IMR-90 (cell line): ENCODE measurements around the gene NIPA2. TPM values are rescaled to one million over a fixed set of nuclear protein-coding genes. Genes with fewer than 3 reads are reported as not detected.
A peak's percentile ranks its signal among the peaks of the same experiment; 100 is the strongest.

Experiments
- ATAC-seq: fragments of 200-7000 bp; cut with Tn5 transposase; 2 replicates; pipeline ENCODE4 v1.9.1; 2020; ENCODE audit warnings: low read depth, mild to moderate bottlenecking, moderate library complexity
- BruUV-seq: library from RNA; stranded (reverse); fragments of 400-500 nt; replicated peaks from 2 replicates; lab custom pipeline; 2021; lab: Mats Ljungman, UMichigan
- CTCF ChIA-PET: fragments of 300-600 bp; formaldehyde crosslinking; extraction: SDS; loops from one replicate; lab custom pipeline; 2021; ENCODE audit warnings: antibody characterized with exemption; lab: Yijun Ruan, JAX
- POLR2A ChIA-PET: fragments of 300-600 bp; sonication (Branson Sonifier 250); formaldehyde crosslinking; loops from one replicate; lab custom pipeline; 2022; ENCODE audit warnings: antibody characterized with exemption; ENCODE audit not compliant: unreplicated experiment; lab: Charles Lee
- DNase-seq: peaks from one replicate; pipeline ENCODE4 v3.0.0; 2013
- H2AFZ ChIP-seq: replicated peaks from 2 replicates; pipeline ENCODE3; 2013; ENCODE audit warnings: low read length, mild to moderate bottlenecking; ENCODE audit not compliant: poor library complexity
- H2AK5ac ChIP-seq: 2 replicates; pipeline ENCODE4 v1.6.1; 2013; ENCODE audit warnings: low read depth, low read length, inconsistent platforms
- H2AK9ac ChIP-seq: replicated peaks from 2 replicates; pipeline ENCODE3; 2013; ENCODE audit warnings: mild to moderate bottlenecking, low read depth, low read length, moderate library complexity; ENCODE audit not compliant: poor library complexity
- H2BK120ac ChIP-seq: 2 replicates; pipeline ENCODE4 v1.6.1; 2013; ENCODE audit warnings: low read depth, low read length, inconsistent platforms
- H2BK15ac ChIP-seq: 3 replicates; pipeline ENCODE4 v1.6.1; 2013; ENCODE audit warnings: low read depth, low read length, inconsistent platforms
- H2BK20ac ChIP-seq: 2 replicates; pipeline ENCODE4 v1.6.1; 2013; ENCODE audit warnings: low read depth, mild to moderate bottlenecking, inconsistent platforms, low read length, moderate library complexity
- H2BK5ac ChIP-seq: 2 replicates; pipeline ENCODE4 v1.6.1; 2013; ENCODE audit warnings: mild to moderate bottlenecking, low read depth, low read length, inconsistent platforms; ENCODE audit not compliant: poor library complexity, severe bottlenecking
- H3K14ac ChIP-seq: replicated peaks from 2 replicates; pipeline ENCODE4 v1.6.1; 2013; ENCODE audit warnings: low read depth, low read length, inconsistent platforms
- H3K18ac ChIP-seq: 2 replicates; pipeline ENCODE4 v1.6.1; 2013; ENCODE audit warnings: low read depth, low read length, control low read depth
- H3K23ac ChIP-seq: 2 replicates; pipeline ENCODE4 v1.6.1; 2013; ENCODE audit warnings: low read depth, low read length, inconsistent platforms
- H3K27ac ChIP-seq: 2 replicates; pipeline ENCODE4 v1.5.1; 2013; ENCODE audit warnings: mild to moderate bottlenecking, control low read depth, low read length; ENCODE audit not compliant: insufficient read depth
- H3K27me3 ChIP-seq: 2 replicates; pipeline ENCODE4 v1.6.1; 2013; ENCODE audit warnings: low read length; ENCODE audit not compliant: control insufficient read depth, insufficient read depth
- H3K36me3 ChIP-seq: 2 replicates; pipeline ENCODE4 v1.6.1; 2013; ENCODE audit warnings: low read length, mixed read lengths; ENCODE audit not compliant: control insufficient read depth, insufficient read depth
- H3K4ac ChIP-seq: 2 replicates; pipeline ENCODE4 v1.6.1; 2013; ENCODE audit warnings: low read depth, low read length, inconsistent platforms
- H3K4me1 ChIP-seq: 2 replicates; pipeline ENCODE4 v1.6.1; 2013; ENCODE audit warnings: low read length, mixed read lengths; ENCODE audit not compliant: control insufficient read depth, insufficient read depth
- H3K4me2 ChIP-seq: 2 replicates; pipeline ENCODE4 v1.6.1; 2013; ENCODE audit warnings: low read depth, mild to moderate bottlenecking, control low read depth, low read length, moderate library complexity
- H3K4me3 ChIP-seq: 2 replicates; pipeline ENCODE4 v1.5.1; 2013; ENCODE audit warnings: low read depth, mild to moderate bottlenecking, control low read depth, low read length, moderate library complexity; ENCODE audit not compliant: insufficient read depth
- H3K56ac ChIP-seq: 2 replicates; pipeline ENCODE4 v1.6.1; 2013; ENCODE audit warnings: low read length, inconsistent platforms; ENCODE audit not compliant: insufficient read depth; ENCODE audit errors: extremely low read depth
- H3K79me1 ChIP-seq, 2 experiments: 2 replicates each; pipeline ENCODE4 v1.6.1; 2013; ENCODE audit warnings: low read length in 2 of 2, inconsistent platforms in 1 of 2, low read depth in 1 of 2
- H3K9ac ChIP-seq: 2 replicates; pipeline ENCODE4 v1.6.1; 2013; ENCODE audit warnings: low read depth, low read length, control low read depth
- H3K9me1 ChIP-seq: 2 replicates; pipeline ENCODE4 v1.6.1; 2013; ENCODE audit warnings: low read length, inconsistent platforms; ENCODE audit not compliant: insufficient read depth
- H3K9me3 ChIP-seq: 2 replicates; pipeline ENCODE4 v1.6.1; 2013; ENCODE audit warnings: low read length; ENCODE audit not compliant: control insufficient read depth, insufficient read depth
- H4K20me1 ChIP-seq: 2 replicates; pipeline ENCODE4 v1.6.1; 2013; ENCODE audit warnings: low read length, inconsistent platforms; ENCODE audit not compliant: insufficient read depth
- H4K5ac ChIP-seq: 2 replicates; pipeline ENCODE4 v1.6.1; 2013; ENCODE audit warnings: mild to moderate bottlenecking, low read depth, low read length, control low read depth
- H4K8ac ChIP-seq, 2 experiments: 2 replicates each; pipeline ENCODE4 v1.6.1; 2013; ENCODE audit warnings: low read depth in 2 of 2, low read length in 2 of 2, control low read depth in 1 of 2, inconsistent platforms in 1 of 2
- H4K91ac ChIP-seq: 2 replicates; pipeline ENCODE4 v1.6.1; 2013; ENCODE audit warnings: low read depth, low read length, inconsistent platforms; ENCODE audit not compliant: insufficient read depth
- BHLHE40 ChIP-seq: fragments of 150-350 bp; IDR thresholded peaks from 2 replicates; pipeline ENCODE4 v1.6.1; 2016; ENCODE audit warnings: mild to moderate bottlenecking, low read depth, low read length
- FOS ChIP-seq: fragments of 150-350 bp; IDR thresholded peaks from 2 replicates; pipeline ENCODE4 v1.6.1; 2016; ENCODE audit warnings: low read depth, low read length
- MAFK ChIP-seq: IDR thresholded peaks from 2 replicates; pipeline ENCODE4 v1.6.1; 2012; ENCODE audit warnings: low read depth, low read length, improper control_type of control experiment
- MAZ ChIP-seq: IDR thresholded peaks from 2 replicates; pipeline ENCODE4 v1.6.1; 2012; ENCODE audit warnings: low read depth, mild to moderate bottlenecking, low read length, improper control_type of control experiment, moderate library complexity, borderline replicate concordance
- NFE2L2 ChIP-seq: fragments of 150-350 bp; IDR thresholded peaks from 2 replicates; pipeline ENCODE4 v1.6.1; 2016; ENCODE audit warnings: low read depth, mild to moderate bottlenecking, low read length
- POLR2A ChIP-seq: IDR thresholded peaks from 2 replicates; pipeline ENCODE4 v1.6.1; 2012; ENCODE audit warnings: mild to moderate bottlenecking, low read depth, low read length
- RAD21 ChIP-seq: IDR thresholded peaks from 2 replicates; pipeline ENCODE4 v1.6.1; 2012; ENCODE audit warnings: low read length, improper control_type of control experiment
- RFX5 ChIP-seq: IDR thresholded peaks from 2 replicates; pipeline ENCODE4 v1.8.0; 2012; ENCODE audit warnings: low read depth, mild to moderate bottlenecking, low read length, moderate library complexity
- SMC3 ChIP-seq: fragments of 150-350 bp; IDR thresholded peaks from 2 replicates; pipeline ENCODE4 v1.6.1; 2016; ENCODE audit warnings: low read depth, mild to moderate bottlenecking, antibody characterized with exemption, low read length, moderate library complexity
- WGBS, 2 experiments: methylation state at CpG; one replicate each; pipeline versions ENCODE4 v1.1.5 to v1.1.7; 2013; ENCODE audit warnings: missing lambda C conversion rate in 2 of 2; ENCODE audit not compliant: insufficient read length in 1 of 2; ENCODE audit errors: extremely low coverage in 2 of 2; 5-methylcytosine and 5-hydroxymethylcytosine counted together
- dilution Hi-C: fragments of 300-500 bp; cut with HindIII; formaldehyde crosslinking; loops from one replicate; pipeline ENCODE4 v1.14.3; 2018; ENCODE audit warnings: low sequenced_read_pairs; ENCODE audit not compliant: unreplicated experiment
- in situ Hi-C: fragments of 300-500 bp; cut with MboI; formaldehyde crosslinking; loops from 3 replicates; pipeline ENCODE4 v1.14.3; 2019; ENCODE audit warnings: low sequenced_read_pairs, inconsistent platforms, mixed read lengths
- intact Hi-C: fragments of 100-400 bp; cut with micrococcal nuclease; formaldehyde crosslinking; loops from 2 replicates; pipeline ENCODE4 v1.10.0; 2022
- polyA plus RNA-seq, 3 experiments: library from polyadenylated mRNA; depleted of rRNA; stranded (reverse); fragments of >200 nt; gene quantifications; 2 replicates each; pipeline ENCODE4 v1.2.3, GENCODE V29; 2012; ENCODE audit warnings: low replicate concordance in 1 of 3
- total RNA-seq: library from RNA; depleted of rRNA; stranded (reverse); fragments of >200 nt; gene quantifications from 2 replicates; pipeline ENCODE4 v1.2.3, GENCODE V29; 2012
- TF ChIP-seq, protein P1 (sequence below): fragments of 150-350 bp; IDR thresholded peaks from 2 replicates; pipeline ENCODE4 v1.6.1; 2017; ENCODE audit warnings: mild to moderate bottlenecking, antibody characterized with exemption, low read length, low read depth
- TF ChIP-seq, protein P2 (sequence below): fragments of 150-350 bp; IDR thresholded peaks from 2 replicates; pipeline ENCODE4 v1.6.1; 2016; ENCODE audit warnings: low read depth, mild to moderate bottlenecking, low read length, moderate library complexity, borderline replicate concordance
- TF ChIP-seq, protein P3 (sequence below): conservative IDR thresholded peaks from 2 replicates; pipeline ENCODE4 v1.5.1; 2012; ENCODE audit warnings: mild to moderate bottlenecking, low read depth, low read length, improper control_type of control experiment

The NIPA2 gene
- total and polyA plus RNA-seq, 2 of the 4 experiments (the other 2 are of a cell fraction): 33.0 to 38.0 TPM

DNA sequence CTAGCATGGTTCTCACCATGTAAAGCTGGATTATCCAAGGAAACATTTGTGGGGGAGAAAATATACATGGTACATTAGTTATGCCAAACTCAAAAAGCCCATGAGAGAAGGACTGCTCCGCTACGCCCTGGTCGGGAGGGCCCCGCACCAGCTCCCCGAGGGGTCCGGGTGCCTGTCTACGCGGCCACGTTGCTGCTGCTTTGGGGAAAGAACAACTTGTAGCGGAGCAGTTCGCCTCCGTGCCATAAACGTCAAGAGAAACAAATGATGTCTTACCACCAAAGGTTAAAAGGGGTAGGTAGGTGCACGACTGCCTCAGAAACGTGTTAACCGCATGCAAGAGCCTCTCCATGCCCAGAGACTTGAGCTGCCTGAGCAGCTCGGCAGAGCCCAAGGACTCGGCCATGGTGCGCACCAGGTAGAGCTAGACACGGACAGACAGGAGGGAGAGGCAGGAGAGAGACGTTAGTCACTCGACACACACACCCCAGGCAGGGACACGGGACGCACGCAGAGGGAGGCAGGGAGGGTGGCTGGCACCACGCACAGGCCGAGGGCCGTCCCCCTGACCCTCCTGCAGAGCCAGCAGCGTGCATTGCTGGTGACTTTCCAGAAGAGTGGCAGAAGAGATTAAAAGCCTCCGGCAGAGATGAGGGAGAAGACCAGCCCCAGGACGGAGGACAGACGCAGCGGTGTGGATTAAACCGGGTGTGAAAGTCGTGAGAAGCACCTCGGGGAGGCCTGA, 78.3 kb downstream of the NIPA2 start:
- Histone ChIP-seq H4K5ac (no peak overlapping the region), H2BK5ac (no peak overlapping the region), H3K79me1 (peaks cover 0 to 28% of the 10 kb centered on the region in 2 experiments; a peak in 3 of 4 replicates), H3K9ac (no peak overlapping the region), H4K20me1 (no peaks in the 10 kb centered on the region), H2AK5ac (no peak overlapping the region), H3K9me3 (no peaks in the 10 kb centered on the region), H3K56ac (no peak overlapping the region), H3K18ac (no peak overlapping the region), H3K36me3 (peaks cover 52% of the 10 kb centered on the region), H3K14ac (no peak overlapping the region), H3K27ac (no peak overlapping the region), H3K23ac (no peak overlapping the region), H3K4ac (no peak overlapping the region), H2BK15ac (no peak overlapping the region), H3K9me1 (peaks cover 8% of the 10 kb centered on the region), H3K4me3 (no peak overlapping the region), H2BK20ac (no peak overlapping the region), H2BK120ac (no peak overlapping the region), H2AK9ac (no peak overlapping the region), H3K4me2 (no peak overlapping the region), H2AFZ (peak overlapping the region; percentile 29), H3K4me1 (no peaks in the 10 kb centered on the region), H3K27me3 (no peaks in the 10 kb centered on the region), H4K91ac (no peak overlapping the region), H4K8ac (no peak overlapping the region)
- WGBS, 2 experiments: 94% methylated on average over 17 of the region's 36 CpGs; no CpG with 5 or more reads in 1 of the 2 experiments
- DNase-seq (no peak), ATAC-seq (no peak)
- POLR2A ChIA-PET: no interaction called here
- intact Hi-C loops: loop anchor here (5.0 kb wide), 1 partner anchor 111 kb away; no protein-coding TSS in a partner anchor
- CTCF ChIA-PET: no interaction called here
- dilution Hi-C loops: no loop called here
- TF ChIP-seq NFE2L2: no peak
- TF ChIP-seq SMC3: no peak
- no peak for TF ChIP-seq MAZ
- TF ChIP-seq, protein P1, sequence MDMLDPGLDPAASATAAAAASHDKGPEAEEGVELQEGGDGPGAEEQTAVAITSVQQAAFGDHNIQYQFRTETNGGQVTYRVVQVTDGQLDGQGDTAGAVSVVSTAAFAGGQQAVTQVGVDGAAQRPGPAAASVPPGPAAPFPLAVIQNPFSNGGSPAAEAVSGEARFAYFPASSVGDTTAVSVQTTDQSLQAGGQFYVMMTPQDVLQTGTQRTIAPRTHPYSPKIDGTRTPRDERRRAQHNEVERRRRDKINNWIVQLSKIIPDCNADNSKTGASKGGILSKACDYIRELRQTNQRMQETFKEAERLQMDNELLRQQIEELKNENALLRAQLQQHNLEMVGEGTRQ: no peak
- no peak for TF ChIP-seq MAFK
- TF ChIP-seq, protein P2, sequence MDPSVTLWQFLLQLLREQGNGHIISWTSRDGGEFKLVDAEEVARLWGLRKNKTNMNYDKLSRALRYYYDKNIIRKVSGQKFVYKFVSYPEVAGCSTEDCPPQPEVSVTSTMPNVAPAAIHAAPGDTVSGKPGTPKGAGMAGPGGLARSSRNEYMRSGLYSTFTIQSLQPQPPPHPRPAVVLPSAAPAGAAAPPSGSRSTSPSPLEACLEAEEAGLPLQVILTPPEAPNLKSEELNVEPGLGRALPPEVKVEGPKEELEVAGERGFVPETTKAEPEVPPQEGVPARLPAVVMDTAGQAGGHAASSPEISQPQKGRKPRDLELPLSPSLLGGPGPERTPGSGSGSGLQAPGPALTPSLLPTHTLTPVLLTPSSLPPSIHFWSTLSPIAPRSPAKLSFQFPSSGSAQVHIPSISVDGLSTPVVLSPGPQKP: no peak
- TF ChIP-seq BHLHE40: no peak
- TF ChIP-seq RAD21: no peak
- TF ChIP-seq POLR2A: no peak
- no peak for TF ChIP-seq RFX5
- TF ChIP-seq, protein P3, sequence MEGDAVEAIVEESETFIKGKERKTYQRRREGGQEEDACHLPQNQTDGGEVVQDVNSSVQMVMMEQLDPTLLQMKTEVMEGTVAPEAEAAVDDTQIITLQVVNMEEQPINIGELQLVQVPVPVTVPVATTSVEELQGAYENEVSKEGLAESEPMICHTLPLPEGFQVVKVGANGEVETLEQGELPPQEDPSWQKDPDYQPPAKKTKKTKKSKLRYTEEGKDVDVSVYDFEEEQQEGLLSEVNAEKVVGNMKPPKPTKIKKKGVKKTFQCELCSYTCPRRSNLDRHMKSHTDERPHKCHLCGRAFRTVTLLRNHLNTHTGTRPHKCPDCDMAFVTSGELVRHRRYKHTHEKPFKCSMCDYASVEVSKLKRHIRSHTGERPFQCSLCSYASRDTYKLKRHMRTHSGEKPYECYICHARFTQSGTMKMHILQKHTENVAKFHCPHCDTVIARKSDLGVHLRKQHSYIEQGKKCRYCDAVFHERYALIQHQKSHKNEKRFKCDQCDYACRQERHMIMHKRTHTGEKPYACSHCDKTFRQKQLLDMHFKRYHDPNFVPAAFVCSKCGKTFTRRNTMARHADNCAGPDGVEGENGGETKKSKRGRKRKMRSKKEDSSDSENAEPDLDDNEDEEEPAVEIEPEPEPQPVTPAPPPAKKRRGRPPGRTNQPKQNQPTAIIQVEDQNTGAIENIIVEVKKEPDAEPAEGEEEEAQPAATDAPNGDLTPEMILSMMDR: no peak
- no peak for TF ChIP-seq FOS
- in situ Hi-C loops: no loop called here
- no TSS peak for BruUV-seq
